ENCODE measurements around the gene METTL24. TPM values are rescaled to one million over a fixed set of nuclear protein-coding genes. Genes with fewer than 3 reads are reported as not detected.

METTL24 gene
- total RNA-seq, 1 experiment from 2014 or later: 0.61 TPM

GRCh38 chr6:110250838-110251237 lies 107.3 kb downstream of the METTL24 start:
- Histone ChIP-seq H3K18ac (ENCODE audit: insufficient read length, low read depth, low read length) (no peak overlapping the region), H3K23ac (ENCODE audit: insufficient read length, low read depth, low read length) (no peak overlapping the region), H2AK5ac (ENCODE audit: insufficient read length, low read length) (no peak overlapping the region), H4K20me1 (ENCODE audit: control insufficient read depth, insufficient read depth, insufficient read length) (no peaks in the 10 kb centered on the region), H3K79me2 (ENCODE audit: insufficient read depth, low read length) (no peaks in the 10 kb centered on the region), H3K9ac (ENCODE audit: extremely low read depth, insufficient read length, low read length) (no peak overlapping the region), H3T11ph (ENCODE audit: low read length) (no peak overlapping the region), H4K5ac (ENCODE audit: insufficient read length, low read depth, low read length) (no peak overlapping the region), H2BK15ac (ENCODE audit: low read depth, low read length) (no peak overlapping the region), H3K4me1 (ENCODE audit: insufficient read depth, low read length) (no peaks in the 10 kb centered on the region), H2BK5ac (ENCODE audit: insufficient read length, low read length) (no peak overlapping the region), H3K79me1 (ENCODE audit: insufficient read depth, low read depth, low read length, poor library complexity, severe bottlenecking) (no peaks in the 10 kb centered on the region), H3K4me2 (ENCODE audit: insufficient read depth, insufficient read length, low read length) (no peak overlapping the region), H2BK20ac (ENCODE audit: low read depth, low read length, poor library complexity, severe bottlenecking) (no peak overlapping the region), H2BK12ac (ENCODE audit: insufficient read length, low read depth, low read length) (no peak overlapping the region), H3K56ac (ENCODE audit: insufficient read length, low read depth, low read length) (no peak overlapping the region), H4K8ac (replicated peaks; ENCODE audit: insufficient read length, low read depth, low read length) (no peak overlapping the region), H3K14ac (ENCODE audit: insufficient read depth, low read length) (no peak overlapping the region), H3K4ac (ENCODE audit: low read depth, low read length) (no peak overlapping the region), H3K27me3 (ENCODE audit: insufficient read depth, low read length) (no peaks in the 10 kb centered on the region), H3K9me3 (ENCODE audit: control insufficient read depth, low read depth, low read length) (no peaks in the 10 kb centered on the region), H4K91ac (ENCODE audit: insufficient read length, low read depth, low read length) (no peak overlapping the region), H3K23me2 (ENCODE audit: insufficient read length, low read depth, low read length, poor library complexity, severe bottlenecking) (no peaks in the 10 kb centered on the region), H2BK120ac (ENCODE audit: low read depth, low read length, poor library complexity, severe bottlenecking) (no peak overlapping the region), H3K27ac (ENCODE audit: insufficient read length, low read depth, low read length) (no peak overlapping the region), H2AFZ (ENCODE audit: low read length) (no peak overlapping the region)
- H3K4me3 Mint-ChIP-seq: no peak overlapping the region
- H3K9me3 Mint-ChIP-seq: no peaks in the 10 kb centered on the region
- no peak overlapping the region; a peak in 1 of 7 replicates for H3K27ac Mint-ChIP-seq
- peak; percentile 45 for DNase-seq
- TF ChIP-seq CTCF (conservative IDR thresholded peaks at IDR 0.05): peak; percentile 33; the same call in 2 of the 3 replicates
- no CpG with 5 or more reads among the region's 5 CpGs for WGBS (ENCODE audit: extremely low coverage, insufficient read length, low lambda C conversion rate)
- no peaks in the 10 kb centered on the region for H3K36me3 Mint-ChIP-seq (ENCODE audit: insufficient read depth in 1 of 3, low read depth in 3 of 3)
- peaks cover 8 to 12% of the 10 kb centered on the region in 2 experiments for H3K4me1 Mint-ChIP-seq
- H3K27me3 Mint-ChIP-seq (ENCODE audit: low read depth): no peaks in the 10 kb centered on the region

All from H9 (cell line).